HG02943 (cell line): Measurements from ENCODE around the gene GRM3.

ENCODE experiments used
- ATAC-seq: cut with Tn5 transposase; IDR thresholded peaks from one replicate; pipeline ENCODE4 v1.9.1; 2021; ENCODE audit warnings: mild to moderate bottlenecking, low read depth, moderate library complexity; ENCODE audit not compliant: unreplicated experiment

GRM3 gene

DNA sequence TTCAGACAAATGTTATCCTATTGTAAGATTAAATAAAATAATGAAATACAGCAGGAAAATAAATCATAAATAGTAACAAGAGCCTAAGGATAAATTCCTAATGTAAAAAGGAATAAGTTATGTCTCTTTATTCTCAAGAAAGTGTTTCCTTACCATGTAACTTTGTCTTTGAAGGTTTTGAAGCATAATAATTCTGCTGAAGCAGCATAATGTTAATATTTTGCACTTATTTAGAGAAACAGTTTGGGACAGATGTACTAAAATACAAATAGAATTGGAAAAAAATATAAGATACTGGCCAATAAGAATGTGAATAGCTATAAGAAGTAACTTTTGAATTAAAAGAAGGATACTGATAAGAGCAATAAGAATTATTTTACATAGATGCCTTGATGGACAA lies 45.7 kb downstream of the GRM3 start:
- no peak for ATAC-seq

- ATAC-seq, result no peak
These were observed 49.0 kb downstream of the GRM3 start for GRCh38 chr7:86692755-86693154.

GRCh38 chr7:86706406-86706805 lies 62.7 kb downstream of the GRM3 start:
- ATAC-seq, result no peak

DNA sequence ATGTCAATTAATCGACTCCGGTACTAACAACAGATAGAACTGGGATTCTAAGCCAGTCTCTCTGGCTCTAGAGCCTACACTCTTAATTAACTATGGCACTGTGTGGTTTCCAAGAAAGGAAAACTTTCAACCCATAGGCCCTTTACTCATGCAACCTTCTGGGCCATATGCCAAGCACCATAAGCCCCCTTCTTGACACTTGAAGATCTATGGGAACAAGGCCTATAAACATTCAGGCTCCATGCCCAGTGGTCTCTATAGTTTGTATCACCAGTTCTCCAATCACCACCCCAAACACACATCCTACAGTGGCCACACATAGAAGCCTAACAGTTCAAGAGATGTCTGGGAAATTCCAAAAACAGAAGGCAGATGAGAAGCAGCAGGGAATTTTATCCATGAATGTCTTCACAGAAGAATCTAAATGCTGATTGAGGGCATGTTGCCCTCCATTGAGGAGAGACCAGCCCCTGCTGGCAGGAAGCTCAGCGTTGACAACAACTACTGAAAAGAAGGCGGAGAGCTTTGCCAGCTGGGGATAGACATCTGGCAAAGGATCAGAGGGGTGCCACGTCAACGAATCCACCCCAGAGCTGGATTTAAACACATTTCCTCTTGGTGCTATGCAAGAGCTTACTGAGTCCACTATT lies 64.4 kb downstream of the GRM3 start:
- ATAC-seq, result no peak

DNA sequence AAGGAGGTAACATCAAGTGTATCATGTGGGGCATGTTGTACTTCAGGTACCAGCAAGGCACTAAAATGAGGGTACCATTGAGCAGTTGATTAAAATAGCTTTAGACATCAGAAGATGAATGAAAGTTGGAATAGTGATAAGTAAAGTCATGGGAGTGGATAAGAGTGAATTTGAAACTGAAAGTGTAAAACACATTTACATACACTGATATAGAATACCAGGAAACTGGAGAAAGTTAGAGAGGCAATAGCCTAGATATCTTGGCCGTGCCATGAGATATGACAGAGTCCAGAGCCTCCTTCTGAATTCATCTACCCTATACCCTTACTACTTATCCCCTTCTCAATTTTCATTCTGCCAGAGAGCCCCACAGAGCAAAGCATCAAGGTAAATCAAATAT lies 76.6 kb downstream of the GRM3 start:
- no peak for ATAC-seq

- no peak for ATAC-seq
These were observed 90.1 kb downstream of the GRM3 start for GRCh38 chr7:86733783-86734182.

DNA sequence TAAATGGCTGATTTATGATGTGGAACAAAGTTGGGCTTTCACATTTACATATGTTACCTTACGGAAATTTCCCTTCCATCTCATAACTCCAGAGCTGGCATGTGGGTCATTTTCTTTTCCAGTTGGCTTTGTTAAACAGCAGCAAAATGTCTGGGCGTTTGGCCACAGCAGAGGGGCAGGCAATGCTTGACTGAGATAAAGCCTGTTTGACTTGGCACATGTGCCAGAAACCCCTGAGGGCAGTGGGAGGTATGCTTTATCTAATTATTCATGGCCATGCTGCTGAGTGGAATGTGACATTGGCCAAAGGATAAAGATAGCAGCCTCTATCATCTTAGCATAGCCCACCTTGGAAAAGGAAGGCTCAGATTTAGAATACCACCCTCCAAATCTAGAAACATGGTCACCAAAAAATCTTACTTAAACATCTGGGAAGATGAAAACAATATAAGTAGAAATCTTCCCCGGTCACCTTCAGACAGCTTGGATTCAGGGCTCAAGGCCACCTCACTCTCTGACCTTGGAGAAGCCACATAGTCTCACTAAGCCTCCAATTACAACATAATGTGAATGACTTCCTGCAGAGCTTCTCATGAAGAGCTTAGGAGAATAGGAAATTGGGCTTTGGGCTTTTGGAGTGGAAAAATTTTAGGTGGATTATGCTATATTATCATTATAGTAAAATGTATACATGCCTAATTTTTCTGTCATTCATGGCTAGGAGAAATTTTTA lies 101.5 kb downstream of the GRM3 start:
- ATAC-seq, result no peak

DNA sequence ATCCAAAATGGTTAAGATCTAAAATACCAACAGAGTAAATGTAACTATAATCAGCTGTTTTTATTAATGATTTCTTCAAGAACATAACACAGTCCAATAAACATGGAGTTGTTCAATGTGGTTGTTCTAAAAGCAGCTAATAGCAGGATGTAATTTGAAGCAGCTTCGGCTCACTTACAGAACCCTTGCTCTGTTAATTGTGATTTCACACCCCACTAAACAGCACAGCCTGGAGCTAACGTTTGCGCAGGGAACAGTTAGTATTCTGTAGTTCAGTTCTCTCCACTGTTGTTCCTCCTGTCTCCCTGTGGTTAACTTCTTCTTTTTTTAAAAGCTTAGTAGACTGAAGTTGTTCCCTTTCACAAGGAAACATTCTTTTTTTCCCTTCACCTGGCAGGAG lies 104.0 kb downstream of the GRM3 start:
- ATAC-seq, result no peak

GRCh38 chr7:86748201-86748600 lies 104.5 kb downstream of the GRM3 start:
- ATAC-seq, result no peak

DNA sequence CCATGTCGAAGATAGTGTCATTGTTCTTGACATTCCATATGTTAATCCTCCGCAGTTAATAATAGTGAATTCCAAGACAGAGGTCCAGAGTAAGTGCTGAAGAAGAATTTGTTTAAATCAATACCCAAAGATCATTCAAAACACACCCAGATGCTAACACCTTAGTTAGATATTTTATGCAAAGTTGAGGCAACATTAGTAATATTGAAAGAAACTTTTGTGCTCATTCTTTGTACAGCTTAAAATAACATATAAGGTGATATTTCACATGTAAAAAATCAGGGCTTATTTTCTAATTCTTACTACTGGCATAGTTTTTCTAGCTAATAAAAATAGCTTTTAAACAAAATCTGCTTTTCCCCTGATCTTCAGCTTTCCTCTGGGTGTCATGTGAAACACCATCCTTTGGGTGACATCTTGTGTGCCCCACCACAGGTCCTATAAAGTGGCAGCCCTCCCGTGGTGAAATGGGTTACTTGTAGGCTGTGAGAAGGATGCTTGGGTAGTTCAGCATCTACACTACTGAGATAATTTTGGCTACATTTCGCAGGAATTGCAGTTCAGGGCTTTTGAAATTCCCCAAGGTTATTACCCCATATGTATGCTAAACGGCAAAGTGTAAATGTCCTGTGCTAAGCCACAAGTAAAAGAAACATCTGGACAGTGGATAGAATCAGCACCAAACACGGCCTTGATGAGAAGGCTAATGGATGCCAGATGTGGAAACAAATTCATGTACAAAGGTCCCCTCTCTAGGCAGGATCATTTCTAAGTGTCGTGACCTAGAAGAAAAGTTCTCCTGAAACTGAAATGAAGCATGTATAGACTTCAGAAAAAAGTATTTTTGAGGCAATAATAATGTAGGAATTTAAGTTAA lies 105.4 kb downstream of the GRM3 start:
- no peak for ATAC-seq

- ATAC-seq, result no peak
These were observed 106.3 kb downstream of the GRM3 start for GRCh38 chr7:86749741-86750665.

DNA sequence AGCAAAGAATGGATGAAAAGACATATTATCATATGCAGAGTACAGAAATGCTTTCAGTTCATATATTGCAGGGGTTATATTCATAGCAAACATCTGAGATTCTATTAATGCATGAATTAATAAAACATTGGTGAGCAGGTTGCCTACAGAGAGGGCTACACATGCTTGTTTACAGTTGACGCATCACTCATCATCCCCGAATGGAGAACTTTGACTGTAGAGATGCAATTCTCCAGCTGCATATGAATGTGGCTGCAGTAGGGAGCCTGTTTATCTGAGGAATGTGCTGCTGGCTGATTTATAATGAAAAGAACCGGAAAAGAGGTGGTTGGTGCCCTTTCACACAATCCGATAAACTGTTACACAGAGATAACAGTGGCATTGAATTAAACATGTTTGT lies 116.5 kb downstream of the GRM3 start:
- ATAC-seq, result no peak

DNA sequence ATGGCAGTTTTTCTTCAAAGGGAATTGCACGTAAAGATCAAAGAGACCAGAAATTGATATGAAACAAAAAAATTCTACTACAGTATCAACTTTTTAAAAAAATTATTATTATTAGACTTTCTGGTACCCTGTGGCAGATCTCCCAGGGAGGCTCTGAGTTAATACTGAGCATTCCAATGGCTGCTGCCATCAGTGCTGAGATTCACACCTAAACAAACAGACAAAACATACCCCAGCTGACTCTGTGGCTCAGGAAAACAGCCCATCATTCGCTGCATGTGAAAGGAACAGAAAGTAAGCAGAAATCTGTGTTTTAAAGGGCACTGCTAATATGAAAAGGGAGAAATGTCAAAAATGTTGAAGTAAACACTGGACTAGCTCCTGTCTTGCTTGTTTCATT lies 118.4 kb downstream of the GRM3 start:
- ATAC-seq, result no peak

- ATAC-seq, result no peak
These were observed 122.2 kb downstream of the GRM3 start for GRCh38 chr7:86765931-86766330.

- ATAC-seq, result no peak
These were observed 124.7 kb downstream of the GRM3 start for GRCh38 chr7:86768394-86768793.

GRCh38 chr7:86768967-86769760 lies 125.5 kb downstream of the GRM3 start:
- no peak for ATAC-seq

- no peak for ATAC-seq
These were observed 129.6 kb downstream of the GRM3 start for GRCh38 chr7:86773309-86773708.

DNA sequence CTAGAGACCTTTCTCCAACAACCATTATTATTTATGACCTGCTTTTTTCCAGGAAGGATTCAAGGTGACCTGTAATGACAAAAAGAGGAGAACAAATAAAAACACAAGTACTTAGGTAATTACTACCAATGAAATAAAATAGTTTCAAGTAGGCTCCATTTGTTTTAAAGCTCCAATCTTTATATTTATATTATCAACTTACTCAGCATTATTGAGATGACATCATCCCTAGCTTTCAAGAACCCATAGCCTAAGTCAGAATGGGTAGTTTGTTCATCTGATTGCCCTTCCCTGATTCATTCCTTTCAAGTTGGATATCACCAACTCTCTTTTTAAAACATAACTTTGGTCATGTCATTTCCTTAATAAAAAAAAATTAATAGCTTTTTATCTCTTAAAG lies 131.5 kb downstream of the GRM3 start:
- ATAC-seq, result no peak

DNA sequence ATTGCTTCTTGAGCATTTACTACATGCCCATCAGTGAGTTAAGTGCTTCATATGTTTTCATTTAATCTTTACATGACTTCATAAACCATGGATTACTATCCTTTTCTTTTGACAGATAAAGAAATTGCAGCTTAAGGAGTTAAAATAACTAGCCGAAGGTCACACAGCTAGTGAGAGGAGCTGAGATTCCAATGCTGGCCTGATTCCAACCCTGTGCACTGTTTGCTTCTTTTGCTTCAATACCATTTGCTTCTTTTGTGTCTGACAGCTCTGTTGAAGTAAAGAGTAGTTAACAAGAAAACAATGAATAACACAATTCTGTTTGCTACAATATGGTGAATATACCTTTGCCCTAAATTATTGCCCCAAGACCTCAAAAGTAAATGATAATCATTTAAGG lies 132.4 kb downstream of the GRM3 start:
- no peak for ATAC-seq

- no peak for ATAC-seq
These were observed 134.6 kb downstream of the GRM3 start for GRCh38 chr7:86778271-86778670.
